GM15510 (cell line): ENCODE data around the gene PDE4D.

ENCODE experiments used
- POLR2A ChIP-seq: IDR thresholded peaks from 3 replicates; pipeline ENCODE4 v1.6.1; 2011; ENCODE audit warnings: borderline replicate concordance; ENCODE audit not compliant: insufficient read length; ENCODE audit errors: extremely low read depth

The PDE4D gene

GRCh38 chr5:58965677-58966414 lies 927.7 kb downstream of the PDE4D start:
- TF ChIP-seq POLR2A, result no peak

DNA sequence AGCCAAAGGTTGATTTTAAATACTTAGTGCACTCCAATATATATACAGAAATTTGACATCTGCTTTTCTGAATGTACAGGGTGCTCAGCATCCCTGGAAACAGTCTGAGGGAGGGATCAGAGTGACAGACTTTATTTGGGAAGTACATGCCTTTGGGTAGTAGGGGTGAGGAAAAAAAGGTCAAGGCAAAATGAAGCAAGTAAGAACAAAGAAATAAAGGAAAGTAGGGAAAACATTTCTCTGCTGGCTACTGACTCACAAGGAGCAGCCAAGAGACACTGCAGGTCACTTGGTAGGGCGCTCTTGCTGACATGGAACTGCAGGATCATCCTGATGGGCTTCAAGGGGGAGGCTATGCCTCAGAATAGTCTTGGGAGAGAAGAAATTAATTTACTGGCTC lies 929.7 kb downstream of the PDE4D start:
- no peak for TF ChIP-seq POLR2A

DNA sequence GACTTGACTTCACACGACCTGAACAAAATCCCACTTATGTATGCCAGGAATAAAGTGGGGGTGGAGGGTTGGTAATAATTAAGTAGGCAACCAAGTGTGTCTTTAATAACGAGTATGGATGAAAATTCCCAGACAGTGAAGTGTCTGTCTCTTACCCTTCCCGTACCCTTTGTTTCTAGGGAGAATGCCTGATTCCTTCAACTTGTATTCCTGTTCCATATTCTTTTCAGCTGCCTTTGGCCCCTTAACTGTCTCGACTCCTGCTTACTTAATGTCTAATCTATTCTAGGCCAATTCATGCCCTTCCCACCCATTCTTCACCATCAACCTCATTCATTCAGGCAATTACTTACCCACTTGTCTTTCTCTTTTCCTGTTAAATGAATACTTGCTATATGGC lies 930.2 kb downstream of the PDE4D start:
- no peak for TF ChIP-seq POLR2A

GRCh38 chr5:58961631-58962280 lies 931.8 kb downstream of the PDE4D start:
- no peak for TF ChIP-seq POLR2A

DNA sequence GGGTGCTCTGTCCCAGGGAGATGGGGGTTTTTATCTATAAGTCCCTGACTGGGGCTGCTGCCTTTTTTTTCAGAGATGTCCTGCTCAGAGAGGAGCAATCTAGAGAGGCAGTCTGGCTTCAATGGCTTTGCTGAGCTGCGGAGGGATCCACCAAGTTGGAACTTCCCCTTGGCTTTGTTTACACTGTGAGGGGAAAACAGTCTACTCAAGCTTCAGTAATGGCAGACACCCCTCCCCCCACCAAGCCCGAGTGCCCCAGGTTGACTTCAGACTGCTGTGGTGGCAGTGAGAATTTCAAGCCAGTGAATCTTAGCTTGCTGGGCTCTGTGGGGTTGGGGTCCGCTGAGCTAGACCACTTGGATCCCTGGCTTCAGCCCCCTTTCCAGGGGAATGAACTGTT lies 934.8 kb downstream of the PDE4D start:
- TF ChIP-seq POLR2A, result no peak

- no peak for TF ChIP-seq POLR2A
Measured at GRCh38 chr5:58950224-58950623, 943.3 kb downstream of the PDE4D start.

GRCh38 chr5:58946230-58946629 lies 947.3 kb downstream of the PDE4D start:
- no peak for TF ChIP-seq POLR2A

GRCh38 chr5:58944221-58944620 lies 949.3 kb downstream of the PDE4D start:
- no peak for TF ChIP-seq POLR2A

DNA sequence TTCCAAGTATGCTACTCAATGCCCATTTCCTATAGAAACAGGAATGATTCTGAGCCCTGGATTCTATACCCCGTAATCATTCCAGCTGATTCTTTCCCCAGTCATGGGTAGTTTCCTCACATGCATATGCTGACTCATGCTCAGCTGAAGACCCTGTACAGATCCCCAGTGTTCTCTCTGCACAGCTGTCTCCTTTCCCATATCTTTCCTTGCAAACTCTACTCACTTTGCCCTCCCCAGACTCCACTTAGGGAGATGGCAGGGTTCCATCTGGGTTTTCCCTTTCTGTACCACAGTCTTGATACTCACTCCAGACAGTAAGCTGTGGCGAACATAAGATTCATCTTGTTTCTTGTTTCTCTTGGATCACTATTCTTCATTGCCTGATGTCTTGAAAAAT lies 953.1 kb downstream of the PDE4D start:
- TF ChIP-seq POLR2A, result no peak

GRCh38 chr5:58939664-58940063 lies 953.9 kb downstream of the PDE4D start:
- no peak for TF ChIP-seq POLR2A

GRCh38 chr5:58938563-58939424 lies 954.7 kb downstream of the PDE4D start:
- no peak for TF ChIP-seq POLR2A

DNA sequence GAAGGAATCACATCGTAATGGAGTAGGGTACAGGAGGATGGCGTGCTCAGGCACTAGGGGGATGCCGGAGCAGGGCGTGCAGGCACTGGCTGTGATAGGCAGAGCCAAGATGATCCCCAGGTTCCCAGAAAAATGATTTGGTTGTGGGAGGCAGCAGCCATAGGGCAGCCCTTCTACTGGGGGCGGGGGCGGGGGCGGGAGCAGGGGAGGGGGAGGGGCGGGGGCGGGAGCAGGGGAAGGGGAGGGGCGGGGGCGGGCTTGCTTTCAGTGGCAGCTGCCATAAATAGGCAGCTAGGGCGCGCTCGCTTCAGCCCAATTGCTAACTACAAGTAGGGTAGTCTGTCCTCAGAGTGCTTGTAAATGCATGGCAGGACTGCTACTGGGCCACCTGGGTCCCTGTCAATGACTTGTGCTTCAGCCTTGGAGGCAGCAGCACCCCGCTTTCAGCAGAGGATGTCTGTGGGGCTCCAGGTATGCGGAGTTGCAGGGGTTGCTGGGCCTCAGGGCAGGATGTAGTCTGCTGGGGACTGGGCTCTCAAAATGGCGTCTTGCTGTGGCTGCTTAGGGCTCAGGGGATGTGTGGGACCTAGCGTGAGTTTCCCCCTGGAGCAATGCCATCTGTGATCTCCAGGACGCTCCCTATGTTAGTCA lies 956.4 kb downstream of the PDE4D start:
- no peak for TF ChIP-seq POLR2A

DNA sequence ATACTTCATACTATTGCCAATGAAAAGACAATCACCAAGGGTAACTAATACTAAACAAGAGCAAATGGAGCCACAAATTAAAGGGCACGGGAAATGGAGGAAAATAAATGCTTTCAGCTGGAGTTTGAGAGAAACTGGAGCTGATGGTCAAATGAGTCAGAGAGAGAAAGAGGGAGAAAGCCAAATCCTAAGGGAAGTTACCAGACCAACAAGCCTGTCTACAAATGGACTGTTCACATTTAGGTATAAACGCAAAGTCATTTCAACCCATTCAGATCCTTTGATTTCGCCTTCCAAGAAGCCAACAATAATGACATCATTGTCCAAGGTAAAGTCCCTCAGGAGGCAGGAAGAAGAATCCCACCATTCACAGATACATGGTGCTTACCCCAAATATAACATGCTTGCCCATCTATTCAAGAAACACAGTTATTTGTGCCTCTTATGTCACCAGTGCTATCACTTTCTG lies 958.9 kb downstream of the PDE4D start:
- TF ChIP-seq POLR2A, result no peak

- TF ChIP-seq POLR2A, result no peak
Measured at GRCh38 chr5:58933891-58934628, 959.5 kb downstream of the PDE4D start.
